ENCODE results near the gene SNRPN.
"Not testable (repeated sequence)": the region's sequence is repeated elsewhere in the genome, so short reads cannot be mapped to it uniquely, and the experiment has no call there.

Gene SNRPN

DNA sequence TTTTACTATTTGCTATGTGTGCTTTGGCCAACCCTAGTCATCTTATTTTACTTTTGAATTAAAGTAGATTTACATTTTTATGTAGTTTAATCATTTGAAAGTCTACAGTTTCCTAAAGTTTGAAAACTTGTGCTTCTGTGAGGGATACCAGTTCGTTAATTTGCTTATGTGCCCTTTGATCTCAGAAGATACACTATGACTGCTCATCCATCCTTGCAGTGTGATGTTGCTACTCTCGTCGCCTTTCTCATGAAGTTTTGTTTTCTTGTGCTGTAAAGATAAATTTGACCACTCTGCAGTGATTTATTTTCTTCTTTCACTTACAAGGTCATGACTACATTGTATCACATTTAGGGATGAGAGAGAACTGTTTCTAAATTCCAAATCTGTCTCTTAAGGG lies 16.3 kb downstream of the SNRPN start:
- DNase-seq (ENCODE audit: low spot score), result no peak

DNA sequence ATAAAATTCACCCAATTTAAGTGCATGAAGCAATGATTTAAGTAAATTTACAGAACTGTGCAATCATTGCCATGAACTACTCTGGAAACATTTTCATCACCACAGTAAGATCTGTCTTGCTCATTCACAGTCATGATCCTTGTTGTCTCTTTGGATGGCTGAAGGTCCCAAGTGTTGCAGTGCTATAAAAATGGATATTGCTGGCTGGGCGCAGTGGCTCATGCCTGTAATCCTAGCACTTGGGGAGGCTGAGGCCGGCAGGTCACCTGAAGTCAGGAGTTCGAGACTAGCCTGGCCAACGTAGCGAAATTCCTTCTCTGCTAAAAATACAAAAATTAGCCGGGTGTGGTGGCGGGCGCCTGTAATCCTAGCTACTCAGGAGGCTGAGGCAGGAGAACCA lies 17.0 kb downstream of the SNRPN start:
- no peak for DNase-seq (ENCODE audit: low spot score)

DNA sequence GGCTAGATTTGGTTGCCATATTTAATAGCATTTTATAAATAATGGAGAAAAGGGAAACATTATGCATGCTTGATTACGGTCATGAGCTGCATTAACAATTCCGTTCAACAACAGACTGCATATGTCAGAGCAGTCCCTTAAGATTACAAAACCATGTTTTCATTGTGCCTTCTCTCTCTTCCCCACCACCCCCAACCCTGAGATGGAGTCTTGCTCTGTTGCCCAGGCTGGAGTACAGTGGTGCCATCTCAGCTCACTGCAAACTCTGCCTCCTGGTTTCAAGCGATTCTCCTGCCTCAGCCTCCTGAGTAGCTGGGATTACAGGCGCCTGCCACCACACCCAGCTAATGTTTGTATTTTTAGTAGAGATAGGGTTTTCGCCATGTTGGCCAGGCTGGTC lies 17.9 kb downstream of the SNRPN start:
- DNase-seq (ENCODE audit: low spot score), result not testable (repeated sequence)

DNA sequence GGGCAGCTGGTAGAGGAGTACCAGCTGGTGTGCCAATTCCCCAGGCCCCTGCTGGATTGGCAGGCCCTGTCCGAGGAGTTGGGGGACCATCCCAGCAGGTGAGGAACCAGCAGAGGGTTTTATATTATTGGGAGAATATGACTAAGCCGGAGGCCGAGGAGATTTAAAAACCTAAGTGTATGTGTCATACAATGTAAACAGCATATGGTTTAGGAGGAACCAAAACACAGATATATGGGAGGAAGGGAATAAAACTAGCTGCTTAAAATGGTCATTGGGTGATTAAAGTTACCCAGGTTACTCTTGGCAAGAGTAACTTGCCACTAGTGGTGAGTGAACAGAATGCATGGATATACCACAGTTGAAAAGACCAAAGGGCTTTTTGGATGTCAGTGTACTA lies 22.1 kb downstream of the SNRPN start:
- no peak for DNase-seq (ENCODE audit: low spot score)

DNA sequence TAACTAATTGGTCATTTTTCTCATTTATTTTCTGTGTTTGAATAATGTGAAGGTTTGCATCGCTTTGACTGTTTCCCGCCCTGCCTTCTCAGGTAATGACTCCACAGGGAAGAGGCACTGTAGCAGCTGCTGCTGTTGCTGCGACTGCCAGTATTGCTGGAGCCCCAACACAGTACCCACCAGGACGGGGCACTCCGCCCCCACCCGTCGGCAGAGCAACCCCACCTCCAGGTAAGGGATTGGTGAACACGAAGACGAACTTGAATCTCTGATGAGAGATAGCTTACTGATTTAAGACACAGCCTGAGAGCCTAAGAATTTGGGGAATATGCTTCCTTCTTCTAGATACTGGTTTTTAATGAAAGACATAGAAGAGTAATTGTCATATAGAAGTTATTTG lies 22.9 kb downstream of the SNRPN start:
- no peak for DNase-seq (ENCODE audit: low spot score)

DNA sequence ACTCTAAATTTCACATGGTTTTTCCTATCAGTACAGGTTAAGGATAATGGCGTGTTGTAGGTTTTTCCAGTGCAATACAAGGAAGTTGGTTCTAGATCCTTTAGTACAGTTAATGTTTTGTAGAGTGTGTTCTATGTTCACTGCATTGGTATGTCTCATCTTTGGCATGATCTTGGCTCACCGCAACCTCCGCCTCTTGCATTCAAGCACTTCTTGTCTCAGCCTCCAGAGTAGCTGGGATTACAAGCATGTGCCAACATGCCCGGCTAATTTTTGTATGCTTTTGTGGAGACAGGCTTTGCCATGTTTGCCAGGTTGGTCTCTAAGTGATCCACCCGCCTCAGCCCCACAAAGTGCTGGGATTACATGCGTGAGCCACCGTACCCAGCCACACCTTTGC lies 30.4 kb downstream of the SNRPN start:
- no peak for DNase-seq (ENCODE audit: low spot score)

DNA sequence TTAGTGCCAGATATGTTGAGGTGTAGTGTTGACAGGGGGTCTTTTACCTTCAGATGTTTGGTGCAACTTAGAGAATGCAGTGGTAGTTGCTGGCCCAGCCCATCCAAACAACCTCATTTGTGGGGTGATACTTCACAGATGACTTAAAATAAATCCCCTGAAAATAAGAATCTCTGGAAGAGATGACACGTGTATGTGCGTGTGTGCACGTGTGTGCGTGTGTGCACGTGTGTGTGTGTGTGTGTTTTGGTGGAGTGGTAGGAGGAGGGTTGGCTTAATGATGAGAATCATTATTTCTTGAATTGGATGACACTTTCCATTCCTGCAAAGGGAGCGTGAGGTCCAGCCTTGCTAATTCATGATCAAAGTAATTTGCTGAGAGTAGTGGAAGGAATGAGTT lies 31.9 kb downstream of the SNRPN start:
- DNase-seq (ENCODE audit: low spot score), result no peak

DNA sequence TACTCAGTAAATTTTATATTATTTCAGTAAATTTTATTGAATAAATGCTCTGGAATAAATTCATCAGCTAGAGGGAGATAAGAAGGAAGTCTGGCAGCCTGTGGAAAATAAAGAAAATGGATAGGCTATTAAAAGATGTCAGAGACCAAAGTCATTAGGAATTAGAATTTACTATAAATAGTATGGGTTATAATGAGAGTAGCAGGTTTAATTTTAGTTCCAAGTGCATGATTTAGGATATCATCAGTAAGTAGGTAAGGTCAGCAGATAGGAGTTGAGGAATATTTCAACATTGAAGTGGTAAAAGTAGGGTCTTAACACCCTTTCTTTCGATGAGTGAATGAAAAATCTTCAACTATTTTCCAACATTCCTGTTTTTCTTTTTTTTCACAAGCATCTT lies 64.6 kb downstream of the SNRPN start:
- DNase-seq (ENCODE audit: low spot score), result no peak

DNA sequence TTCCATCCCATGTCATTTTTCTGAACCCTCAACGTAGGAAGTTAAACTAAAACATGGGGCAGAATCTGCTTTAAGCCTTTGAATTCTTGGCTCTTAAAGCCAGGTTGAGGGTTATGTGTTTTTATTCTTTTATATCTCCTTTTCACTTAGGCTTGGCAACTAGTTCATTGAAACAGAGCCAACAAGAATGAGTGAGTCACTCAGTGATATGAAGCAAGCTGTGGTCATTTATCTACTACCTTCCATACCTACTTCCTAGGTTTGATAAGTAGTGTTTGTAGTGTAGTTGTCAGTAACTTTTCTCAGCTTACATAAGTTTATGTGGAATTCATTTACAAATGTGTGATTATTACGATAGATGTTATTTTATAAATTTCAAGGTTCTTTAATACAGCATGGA lies 67.4 kb downstream of the SNRPN start:
- DNase-seq (ENCODE audit: low spot score), result no peak
